GM12875 (cell line): ENCODE results near the gene CD200.

ENCODE experiments used
- H3K4me3 ChIP-seq: one replicate; pipeline ENCODE4 v1.5.1; 2011; ENCODE audit warnings: low read depth, low read length, control low read depth
- TF ChIP-seq, protein P1 (sequence below): IDR thresholded peaks from 2 replicates; pipeline ENCODE4 v1.5.1; 2011; ENCODE audit warnings: low read depth, mild to moderate bottlenecking, control low read depth, inconsistent platforms, low read length, moderate library complexity, borderline replicate concordance; ENCODE audit not compliant: insufficient read depth

The CD200 gene

DNA sequence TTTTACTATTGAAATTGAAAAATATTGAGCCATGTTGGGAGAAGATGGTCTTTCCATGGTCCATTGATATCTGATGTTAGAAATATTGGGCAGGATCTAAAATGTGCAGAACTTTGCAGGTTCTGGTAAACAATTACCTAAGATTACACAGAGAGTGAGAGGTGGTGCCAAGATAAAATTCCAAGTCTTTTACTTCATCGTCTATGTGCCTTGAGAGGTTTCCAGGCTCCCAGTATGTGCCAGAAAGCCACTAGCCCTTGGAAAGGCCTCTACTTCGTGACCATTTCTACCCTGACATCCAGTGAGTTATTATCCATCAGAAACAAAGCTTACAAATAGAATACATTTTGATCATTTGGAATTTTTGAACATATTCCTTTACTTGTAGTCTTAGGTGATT lies 27.6 kb downstream of the CD200 start:
- TF ChIP-seq, protein P1, sequence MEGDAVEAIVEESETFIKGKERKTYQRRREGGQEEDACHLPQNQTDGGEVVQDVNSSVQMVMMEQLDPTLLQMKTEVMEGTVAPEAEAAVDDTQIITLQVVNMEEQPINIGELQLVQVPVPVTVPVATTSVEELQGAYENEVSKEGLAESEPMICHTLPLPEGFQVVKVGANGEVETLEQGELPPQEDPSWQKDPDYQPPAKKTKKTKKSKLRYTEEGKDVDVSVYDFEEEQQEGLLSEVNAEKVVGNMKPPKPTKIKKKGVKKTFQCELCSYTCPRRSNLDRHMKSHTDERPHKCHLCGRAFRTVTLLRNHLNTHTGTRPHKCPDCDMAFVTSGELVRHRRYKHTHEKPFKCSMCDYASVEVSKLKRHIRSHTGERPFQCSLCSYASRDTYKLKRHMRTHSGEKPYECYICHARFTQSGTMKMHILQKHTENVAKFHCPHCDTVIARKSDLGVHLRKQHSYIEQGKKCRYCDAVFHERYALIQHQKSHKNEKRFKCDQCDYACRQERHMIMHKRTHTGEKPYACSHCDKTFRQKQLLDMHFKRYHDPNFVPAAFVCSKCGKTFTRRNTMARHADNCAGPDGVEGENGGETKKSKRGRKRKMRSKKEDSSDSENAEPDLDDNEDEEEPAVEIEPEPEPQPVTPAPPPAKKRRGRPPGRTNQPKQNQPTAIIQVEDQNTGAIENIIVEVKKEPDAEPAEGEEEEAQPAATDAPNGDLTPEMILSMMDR = no peak
- H3K4me3 ChIP-seq = no peak overlapping the region

DNA sequence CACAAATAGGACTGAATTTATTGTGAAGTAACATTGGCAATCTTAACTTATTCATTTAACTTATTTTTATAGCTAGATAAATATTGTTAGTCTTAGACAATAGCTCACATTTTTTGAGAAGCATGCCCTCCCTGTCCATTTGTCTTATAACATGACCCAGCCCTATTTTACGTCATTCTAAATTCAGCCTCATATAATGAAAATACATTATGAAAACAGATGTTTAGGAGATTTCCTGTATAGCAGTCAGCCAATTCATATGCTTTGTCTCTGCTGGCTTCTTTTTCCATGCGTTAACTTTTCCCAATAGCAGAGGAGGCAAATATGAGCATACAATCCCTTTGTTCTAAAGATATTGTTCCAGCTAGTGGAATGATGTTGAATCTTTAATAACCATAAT lies 29.3 kb downstream of the CD200 start:
- no peak overlapping the region for H3K4me3 ChIP-seq
- TF ChIP-seq, protein P1 = no peak

DNA sequence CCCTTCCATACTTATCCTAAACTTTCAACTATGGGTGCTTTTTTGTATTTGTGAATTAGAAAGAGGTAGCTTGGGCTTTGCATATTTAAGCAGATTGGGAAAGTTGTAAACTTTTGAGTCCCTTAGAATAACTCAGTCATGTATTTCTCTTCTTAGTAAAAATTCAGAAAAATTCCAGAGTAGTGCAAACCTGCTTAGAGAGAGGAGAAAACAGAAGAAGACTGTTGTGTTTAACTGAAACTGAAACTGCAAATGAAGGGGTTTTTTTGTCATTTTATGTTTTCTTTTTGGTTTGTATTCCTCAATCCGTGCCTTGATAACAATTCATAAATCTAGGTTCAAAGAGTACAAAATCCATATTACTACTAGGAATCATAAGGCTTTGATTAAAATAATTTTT lies 31.3 kb downstream of the CD200 start:
- TF ChIP-seq, protein P1 = no peak
- no peak overlapping the region for H3K4me3 ChIP-seq

DNA sequence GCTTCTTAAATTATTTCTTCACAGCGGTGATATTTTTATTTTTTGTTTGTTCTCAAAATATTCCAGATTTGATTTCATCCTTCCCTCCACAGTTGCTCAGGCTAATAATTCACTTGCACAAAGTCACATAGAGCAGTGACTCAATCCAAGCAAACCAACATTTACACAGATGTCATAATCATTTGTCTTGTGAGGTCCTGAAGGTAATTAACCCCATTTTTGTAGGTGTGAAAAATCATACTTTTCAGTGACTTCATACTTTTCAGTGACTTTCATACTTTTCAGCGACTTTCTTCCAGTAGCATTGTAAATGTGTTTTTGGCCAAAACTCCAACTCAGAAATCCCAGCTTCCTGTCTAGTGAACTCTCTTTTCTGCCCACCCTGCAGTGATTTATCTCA lies 32.1 kb downstream of the CD200 start:
- H3K4me3 ChIP-seq = no peak overlapping the region
- TF ChIP-seq, protein P1 = no peak

DNA sequence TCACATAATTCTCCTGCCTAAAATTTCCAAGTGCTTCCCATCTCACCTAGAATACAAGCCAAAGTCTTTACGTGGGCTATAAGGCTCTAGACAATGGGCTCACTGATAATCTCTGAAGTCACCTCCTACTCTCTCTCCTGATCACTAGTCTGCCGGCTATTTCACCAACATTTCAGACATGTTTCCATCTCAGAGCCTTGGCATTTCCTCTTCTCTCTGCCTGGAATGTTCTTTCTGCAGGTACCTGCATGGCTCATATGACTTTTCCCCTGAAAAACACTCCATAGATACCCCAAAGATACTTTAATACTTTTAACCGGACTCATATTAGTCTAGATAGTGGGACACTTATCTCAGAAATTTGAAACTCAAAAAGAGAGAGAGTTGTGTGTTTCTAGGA lies 32.7 kb downstream of the CD200 start:
- H3K4me3 ChIP-seq = no peak overlapping the region
- TF ChIP-seq, protein P1 = no peak

DNA sequence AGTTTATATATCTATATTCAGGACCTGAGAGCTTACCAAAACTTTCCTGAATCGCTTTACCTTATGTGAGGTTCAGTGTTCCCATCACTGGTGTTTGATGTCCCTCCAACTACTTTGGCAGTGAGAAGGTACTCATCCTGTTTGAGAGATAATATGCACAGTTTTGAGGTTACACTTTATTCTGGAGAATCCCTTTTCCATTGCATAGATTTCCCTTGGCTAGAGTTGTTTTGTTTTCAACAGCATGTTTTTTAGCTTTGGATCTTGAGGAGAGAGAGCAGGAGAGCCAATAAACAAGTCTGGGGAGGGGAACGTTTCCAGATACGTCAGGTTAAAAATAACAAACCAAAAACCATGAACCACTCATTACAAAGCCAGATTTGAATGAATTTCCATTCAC lies 33.6 kb downstream of the CD200 start:
- H3K4me3 ChIP-seq = no peak overlapping the region
- TF ChIP-seq, protein P1 = no peak

DNA sequence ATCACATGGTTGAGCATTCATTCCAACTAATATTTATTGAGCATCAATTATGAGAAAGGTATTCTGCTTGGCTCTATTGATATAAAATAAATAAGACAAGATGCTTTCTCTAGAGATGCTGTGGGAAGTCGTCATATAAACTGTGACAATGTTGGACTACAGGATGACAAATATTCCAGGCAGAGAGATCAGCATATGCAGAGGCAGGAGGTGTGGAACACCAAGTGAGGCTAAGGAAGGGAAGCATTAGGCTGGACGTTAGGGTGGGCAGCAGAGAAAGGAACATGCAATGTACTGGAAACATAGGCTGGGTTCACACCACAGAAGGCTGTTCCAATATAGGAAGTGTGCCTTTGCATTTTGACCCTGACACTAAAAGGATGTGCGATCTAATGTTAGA lies 38.6 kb downstream of the CD200 start:
- TF ChIP-seq, protein P1 = no peak
- H3K4me3 ChIP-seq = no peak overlapping the region
